HT1080 (cell line): Measurements from ENCODE around the gene LZTFL1. TPM values are rescaled to one million over a fixed set of nuclear protein-coding genes. Genes with fewer than 3 reads are reported as not detected.

Experiments used
- DNase-seq: peaks from one replicate; pipeline ENCODE4 v3.0.0-alpha.2; 2015; ENCODE audit warnings: low read depth
- total RNA-seq: library from RNA; depleted of rRNA; stranded (reverse); fragments of >200 nt; shearing (Covaris generic); gene quantifications from 2 replicates; pipeline ENCODE4 v1.2.3, GENCODE V29; 2014

LZTFL1 gene
- total RNA-seq, 1 experiment from 2014 or later = 9.7 TPM

DNA sequence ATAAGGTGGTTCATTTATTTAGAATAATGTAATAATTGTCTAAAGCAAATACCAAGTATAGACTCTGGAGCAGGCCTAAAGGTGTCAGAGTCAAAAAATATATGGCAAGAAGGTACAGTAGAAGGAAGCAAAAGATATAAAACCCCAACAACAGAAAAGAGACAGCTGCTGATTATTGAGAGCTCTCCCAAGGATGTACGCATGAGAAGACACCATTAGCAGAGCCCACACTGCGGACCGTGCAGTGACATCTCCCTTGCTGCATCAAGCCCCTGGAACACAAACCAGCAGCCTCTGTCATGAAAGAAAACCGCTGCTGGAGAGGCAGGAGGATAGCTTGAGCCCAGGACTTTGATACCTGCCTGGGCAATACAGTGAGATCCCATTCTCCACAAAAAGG, 27.6 kb downstream of the LZTFL1 start:
- DNase-seq = no peak

- no peak for DNase-seq
Measured at GRCh38 chr3:45807681-45808540, 34.0 kb downstream of the LZTFL1 start.

- DNase-seq = no peak
Measured at GRCh38 chr3:45807133-45807532, 34.8 kb downstream of the LZTFL1 start.

- DNase-seq = no peak
Measured at GRCh38 chr3:45806072-45806471, 35.8 kb downstream of the LZTFL1 start.

GRCh38 chr3:45803252-45803935, 38.5 kb downstream of the LZTFL1 start:
- DNase-seq = no peak

- no peak for DNase-seq
Measured at GRCh38 chr3:45802146-45802545, 39.8 kb downstream of the LZTFL1 start.

- no peak for DNase-seq
Measured at GRCh38 chr3:45800611-45801010, 41.3 kb downstream of the LZTFL1 start.

GRCh38 chr3:45799586-45799985, 42.3 kb downstream of the LZTFL1 start:
- no peak for DNase-seq

DNA sequence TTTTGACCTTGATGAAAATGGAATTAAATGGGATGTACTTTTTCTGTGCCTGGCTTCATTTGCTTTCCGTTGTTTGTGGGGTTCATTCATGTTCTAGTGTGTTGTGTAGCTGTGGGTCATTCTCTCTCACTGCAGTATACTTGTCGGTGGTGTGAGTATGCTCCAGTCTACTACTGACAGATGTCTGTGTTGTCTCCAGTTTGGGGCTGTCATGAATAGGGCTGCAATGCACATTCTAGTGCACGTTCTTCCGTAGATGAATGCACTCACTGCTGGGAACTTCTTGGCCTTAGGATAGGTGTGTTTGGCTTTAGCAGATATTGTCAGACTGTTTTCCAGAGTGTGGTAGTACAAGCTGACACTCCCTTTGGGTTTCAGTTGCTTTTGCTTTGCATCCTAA, 43.9 kb downstream of the LZTFL1 start:
- no peak for DNase-seq

- DNase-seq = no peak
Measured at GRCh38 chr3:45796902-45797637, 44.8 kb downstream of the LZTFL1 start.

- no peak for DNase-seq
Measured at GRCh38 chr3:45795882-45796765, 45.8 kb downstream of the LZTFL1 start, which contains the start of gene SLC6A20. SLC6A20 (minus strand) TSS chr3:45796536; CDS start chr3:45796419, 117 bp downstream.

DNA sequence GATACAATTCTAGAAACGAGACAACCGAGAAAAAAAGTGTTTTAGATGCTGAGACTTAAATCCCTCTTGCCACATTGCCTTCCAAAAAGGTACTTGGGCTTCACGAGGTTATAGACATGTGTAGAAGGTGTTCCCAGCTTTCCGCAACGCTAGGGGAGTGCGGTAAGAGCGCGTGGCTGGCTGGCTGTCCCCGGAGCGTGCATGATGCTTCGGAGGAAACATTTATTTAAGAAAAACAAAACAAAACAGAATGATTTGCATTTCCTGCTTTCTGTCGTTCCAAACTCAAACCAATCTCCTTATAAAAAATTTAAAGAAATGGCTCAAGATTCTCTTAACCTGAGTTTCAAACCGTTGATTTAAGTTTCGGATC, 46.4 kb downstream of the LZTFL1 start:
- DNase-seq = no peak

DNA sequence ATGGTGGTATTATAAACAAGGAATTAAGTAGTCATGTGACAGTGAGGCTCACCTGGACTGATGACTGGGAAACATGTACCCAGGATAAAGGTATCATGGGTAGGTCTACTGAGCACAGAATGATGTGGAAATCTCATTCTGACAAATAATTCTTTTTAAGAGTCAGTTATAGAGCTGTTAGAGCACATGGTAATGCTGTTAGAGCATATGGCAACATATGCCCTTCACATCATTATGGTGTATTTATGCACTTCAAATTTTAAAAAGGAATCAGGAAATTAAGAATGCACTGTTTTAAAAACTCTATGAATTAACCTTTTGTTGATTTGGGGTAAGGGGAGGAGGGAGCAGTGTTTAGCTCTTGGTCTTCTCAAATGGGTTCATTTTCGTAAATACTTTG, 47.3 kb downstream of the LZTFL1 start:
- no peak for DNase-seq

DNA sequence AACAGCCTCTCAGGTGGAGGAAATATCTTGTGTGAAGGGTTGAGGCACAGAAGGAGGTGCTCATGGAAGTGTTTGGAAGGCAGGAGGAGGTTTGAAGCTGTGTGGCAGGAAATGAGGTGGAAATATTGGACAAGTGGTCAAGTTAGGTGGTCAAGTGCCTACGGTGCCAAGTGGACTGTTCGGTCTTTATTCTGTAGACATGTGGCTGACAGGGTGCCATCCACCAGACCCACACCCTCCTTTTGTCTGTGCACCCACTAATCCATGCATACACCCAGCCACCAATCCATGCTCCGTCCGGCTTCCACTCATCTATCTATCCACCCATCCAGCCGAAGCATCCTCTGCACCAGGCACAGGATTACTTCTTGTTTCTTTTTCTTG, 47.8 kb downstream of the LZTFL1 start:
- no peak for DNase-seq

GRCh38 chr3:45793482-45794176, 48.3 kb downstream of the LZTFL1 start:
- peak; percentile 15 for DNase-seq

GRCh38 chr3:45792516-45793172, 49.3 kb downstream of the LZTFL1 start:
- DNase-seq = no peak

GRCh38 chr3:45792036-45792435, 49.9 kb downstream of the LZTFL1 start:
- no peak for DNase-seq

GRCh38 chr3:45790596-45790995, 51.3 kb downstream of the LZTFL1 start:
- no peak for DNase-seq

DNA sequence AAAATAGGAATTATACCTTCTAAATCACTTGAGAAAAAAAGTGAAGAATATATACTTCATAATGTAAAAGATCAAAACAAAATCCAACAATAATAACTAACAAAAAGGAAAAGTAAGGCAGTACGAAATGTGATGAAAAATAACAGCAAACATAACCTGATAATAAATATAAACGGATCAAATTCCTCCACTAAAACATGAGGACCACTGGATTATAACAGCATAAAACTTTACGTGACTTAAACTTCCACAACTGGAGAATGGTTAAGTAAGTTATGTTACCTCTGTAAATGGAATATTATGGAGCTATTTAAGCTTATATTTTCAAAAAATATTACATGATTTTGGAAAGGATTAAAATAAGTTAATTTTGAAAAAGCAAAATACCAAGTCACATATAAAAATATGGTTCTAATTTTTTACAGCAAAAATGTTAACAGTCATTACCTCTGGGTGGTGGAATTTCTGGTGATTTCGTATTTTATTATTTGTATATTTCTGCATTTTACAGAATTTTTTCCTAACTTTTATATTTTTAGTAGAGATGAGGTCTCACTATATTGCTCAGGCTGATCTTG, 52.6 kb downstream of the LZTFL1 start:
- DNase-seq = no peak

DNA sequence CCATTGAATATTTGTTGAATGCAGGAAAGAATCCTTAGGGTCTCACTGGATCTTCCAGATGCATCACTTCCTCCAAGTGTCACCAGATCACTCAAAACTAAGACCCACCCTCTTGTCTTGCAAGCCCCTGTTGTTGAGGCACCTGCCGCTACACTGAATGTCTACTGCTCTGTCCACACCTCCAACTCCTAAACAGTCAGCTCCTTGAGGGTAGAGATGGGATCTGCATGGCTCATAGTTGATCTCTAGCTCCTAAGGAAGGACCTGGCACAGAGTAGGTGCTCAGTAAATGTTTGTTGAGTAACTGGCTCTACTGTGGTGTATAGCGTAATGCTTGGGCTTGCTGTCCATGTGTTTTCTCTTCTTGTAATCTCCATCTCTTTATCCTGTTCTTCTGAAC, 54.4 kb downstream of the LZTFL1 start:
- DNase-seq = no peak
